T-helper 17 cell (primary cell): ENCODE results near the gene P2RY13. TPM values are rescaled to one million over a fixed set of nuclear protein-coding genes. Genes with fewer than 3 reads are reported as not detected.

Experiments used
- ATAC-seq: fragments of 150-1000 bp; cut with Tn5 transposase; 2 replicates; pipeline ENCODE4 v1.10.0; 2021; ENCODE audit warnings: mild to moderate bottlenecking, moderate library complexity
- DNase-seq, 3 donors: peaks; one replicate each; pipeline versions ENCODE4 v3.0.0 to v3.0.0-alpha.2; 2020 to 2021
- H3K9me3 ChIP-seq: one replicate; pipeline ENCODE4 v1.7.0; 2013; ENCODE audit warnings: low read length, mild to moderate bottlenecking; ENCODE audit not compliant: control insufficient read depth, poor library complexity, severe bottlenecking
- H3K27ac Mint-ChIP-seq: one replicate; pipeline ENCODE4 v1.8.0; 2022; ENCODE audit warnings: mild to moderate bottlenecking, moderate library complexity, mixed read lengths
- H3K27me3 Mint-ChIP-seq: one replicate; pipeline ENCODE4 v1.8.0; 2022; ENCODE audit warnings: mixed read lengths
- H3K36me3 Mint-ChIP-seq: one replicate; pipeline ENCODE4 v1.8.0; 2022; ENCODE audit warnings: low read depth, mixed read lengths
- H3K4me1 Mint-ChIP-seq: one replicate; pipeline ENCODE4 v1.8.0; 2022; ENCODE audit warnings: mild to moderate bottlenecking, mixed read lengths
- H3K4me3 Mint-ChIP-seq: one replicate; pipeline ENCODE4 v1.8.0; 2022; ENCODE audit warnings: mild to moderate bottlenecking, moderate library complexity, mixed read lengths
- total RNA-seq, 4 donors: library from RNA in 2 of 4; stranded (reverse) in 2 of 4; gene quantifications; one replicate each; pipeline ENCODE4 v1.2.3 and lab custom pipeline; 2022 to 2026

P2RY13 gene
- total RNA-seq, 2 donors from 2014 or later: 0.26 to 0.82 TPM

GRCh38 chr3:151278230-151278629 lies 51.1 kb downstream of the P2RY13 start, which contains the start of gene P2RY14:
TSS of gene P2RY14 (minus strand) at chr3:151278542. CDS start at chr3:151214316, 64,226 bp downstream.
- no peaks in the 10 kb centered on the region for H3K9me3 ChIP-seq
- Mint-ChIP-seq H3K27ac (peak within 1 kb of the TSS; percentile 95), H3K36me3 (no peaks in the 10 kb centered on the region), H3K27me3 (no peaks in the 10 kb centered on the region), H3K4me3 (no peak within 1 kb of the TSS), H3K4me1 (peaks cover 35% of the 10 kb centered on the region)
- ATAC-seq: peak; percentile 28
- DNase-seq: no peak

- Mint-ChIP-seq H3K27me3 (no peaks in the 10 kb centered on the region), H3K4me1 (peaks cover 34% of the 10 kb centered on the region), H3K36me3 (no peaks in the 10 kb centered on the region), H3K27ac (peak overlapping the region; percentile 95), H3K4me3 (peak overlapping the region; percentile 73)
- ATAC-seq (peak; percentile 96), DNase-seq (peak in 2 of 3 donors; percentile 15 to 17)
- no peaks in the 10 kb centered on the region for H3K9me3 ChIP-seq
These were observed 52.7 kb downstream of the P2RY13 start for GRCh38 chr3:151276687-151277042.

Other genes with a start within 250 kb of the P2RY13 start
- gene MED12L, start 243.9 kb downstream of the P2RY13 start, total RNA-seq: 1 to 10 TPM; 1.8 to 6.2 TPM
- 10 to 100 TPM; 20.7 to 33.8 TPM for gene GPR171, start 126.3 kb downstream of the P2RY13 start, total RNA-seq
- gene P2RY14, start 51.0 kb downstream of the P2RY13 start, total RNA-seq: under 1 TPM; 0.26 to 0.90 TPM
- gene GPR87, start 12.7 kb downstream of the P2RY13 start, total RNA-seq: not detected
- gene P2RY12, start 55.2 kb upstream of the P2RY13 start, total RNA-seq: 10 to 100 TPM in 1 of 2 donors, under 1 TPM in 1; 0.62 to 19.8 TPM
- under 1 TPM in 1 of 2 donors, not detected in 1; 0.22 TPM for gene IGSF10, start 131.5 kb upstream of the P2RY13 start, total RNA-seq